ENCODE results near the gene EFHC2. TPM values are rescaled to one million over a fixed set of nuclear protein-coding genes. Genes with fewer than 3 reads are reported as not detected.

EFHC2 gene
- total RNA-seq, 1 experiment from 2014 or later = 1.1 TPM

GRCh38 chrX:44312421-44312820 lies 31.1 kb downstream of the EFHC2 start:
- no peak overlapping the region for H3K4ac ChIP-seq (ENCODE audit: low read depth, low read length)
- DNase-seq = no peak

More at GRCh38 chrX:44312421-44312820, 31.1 kb downstream of the EFHC2 start:
- Histone ChIP-seq H3K56ac (ENCODE audit: insufficient read length, low read depth, low read length) (no peak overlapping the region), H3K23ac (ENCODE audit: insufficient read length, low read depth, low read length) (no peak overlapping the region), H2BK20ac (ENCODE audit: low read depth, low read length, poor library complexity, severe bottlenecking) (no peak overlapping the region), H3T11ph (ENCODE audit: low read length) (no peak overlapping the region), H2BK5ac (ENCODE audit: insufficient read length, low read length) (no peak overlapping the region), H4K91ac (ENCODE audit: insufficient read length, low read depth, low read length) (no peak overlapping the region), H3K14ac (ENCODE audit: insufficient read depth, low read length) (no peak overlapping the region), H3K9ac (ENCODE audit: extremely low read depth, insufficient read length, low read length) (no peak overlapping the region), H2BK12ac (ENCODE audit: insufficient read length, low read depth, low read length) (no peak overlapping the region), H2BK15ac (ENCODE audit: low read depth, low read length) (no peak overlapping the region), H3K79me2 (ENCODE audit: insufficient read depth, low read length) (no peaks in the 10 kb centered on the region), H4K5ac (ENCODE audit: insufficient read length, low read depth, low read length) (no peak overlapping the region), H3K23me2 (ENCODE audit: insufficient read length, low read depth, low read length, poor library complexity, severe bottlenecking) (no peaks in the 10 kb centered on the region), H3K27ac (ENCODE audit: insufficient read length, low read depth, low read length) (no peak overlapping the region), H4K20me1 (ENCODE audit: control insufficient read depth, insufficient read depth, insufficient read length) (no peaks in the 10 kb centered on the region), H4K8ac (replicated peaks; ENCODE audit: insufficient read length, low read depth, low read length) (no peak overlapping the region), H2AFZ (ENCODE audit: low read length) (no peak overlapping the region), H3K9me3 (ENCODE audit: control insufficient read depth, low read depth, low read length) (peaks cover 20% of the 10 kb centered on the region), H2BK120ac (ENCODE audit: low read depth, low read length, poor library complexity, severe bottlenecking) (no peak overlapping the region), H3K4me2 (ENCODE audit: insufficient read depth, insufficient read length, low read length) (no peak overlapping the region), H3K18ac (ENCODE audit: insufficient read length, low read depth, low read length) (no peak overlapping the region), H2AK5ac (ENCODE audit: insufficient read length, low read length) (no peak overlapping the region), H3K27me3 (ENCODE audit: insufficient read depth, low read length) (no peaks in the 10 kb centered on the region), H3K4me1 (ENCODE audit: insufficient read depth, low read length) (no peaks in the 10 kb centered on the region), H3K79me1 (ENCODE audit: insufficient read depth, low read depth, low read length, poor library complexity, severe bottlenecking) (no peaks in the 10 kb centered on the region)
- no peaks in the 10 kb centered on the region for H3K27me3 Mint-ChIP-seq (ENCODE audit: low read depth)
- peaks cover 0 to 6% of the 10 kb centered on the region in 2 experiments; a peak in 2 of 4 replicates for H3K4me1 Mint-ChIP-seq
- H3K36me3 Mint-ChIP-seq (ENCODE audit: insufficient read depth in 1 of 3, low read depth in 3 of 3) = peaks cover 0 to 2% (median 0%) of the 10 kb centered on the region in 3 experiments; a peak in 2 of 7 replicates
- TF ChIP-seq CTCF (conservative IDR thresholded peaks at IDR 0.05) = no peak
- no peak overlapping the region for H3K4me3 Mint-ChIP-seq
- H3K9me3 Mint-ChIP-seq = peaks cover 55 to 66% of the 10 kb centered on the region in 2 experiments
- no peak overlapping the region for H3K27ac Mint-ChIP-seq
